ENCODE results near the gene ACOXL.

The ACOXL gene

DNA sequence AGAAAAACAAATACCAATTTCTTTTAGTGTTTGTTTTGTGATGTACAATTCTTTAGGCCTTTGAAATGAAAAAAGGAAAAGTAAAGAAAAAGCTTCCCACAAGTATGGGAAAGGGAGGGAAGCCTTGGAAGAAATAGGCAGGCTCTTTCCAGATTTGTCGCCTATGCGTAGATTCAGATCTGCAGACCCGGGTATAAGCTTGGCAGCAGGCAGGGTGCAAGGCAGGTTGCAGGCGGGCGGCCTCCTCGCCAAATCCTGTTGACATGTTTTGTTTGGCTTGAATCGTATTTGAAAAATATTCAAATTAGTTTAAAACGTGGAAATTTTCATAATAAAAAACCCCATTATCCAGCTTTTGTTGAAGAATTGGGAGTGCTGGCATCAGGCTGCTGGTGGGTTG, 104.3 kb downstream of the ACOXL start:
- CTCF ChIA-PET, result interaction anchor here (0.9 to 1.4 kb wide), 2 partner anchors 16 to 25 kb away, joined by 3 read pairs; no protein-coding TSS in a partner anchor
- POLR2A ChIA-PET, result no interaction called here
- H3K4me3 ChIP-seq (ENCODE audit: low read depth, low read length), result no peak overlapping the region
- DNase-seq (ENCODE audit: low read depth, low spot score), result no peak
- TF ChIP-seq, protein P1, sequence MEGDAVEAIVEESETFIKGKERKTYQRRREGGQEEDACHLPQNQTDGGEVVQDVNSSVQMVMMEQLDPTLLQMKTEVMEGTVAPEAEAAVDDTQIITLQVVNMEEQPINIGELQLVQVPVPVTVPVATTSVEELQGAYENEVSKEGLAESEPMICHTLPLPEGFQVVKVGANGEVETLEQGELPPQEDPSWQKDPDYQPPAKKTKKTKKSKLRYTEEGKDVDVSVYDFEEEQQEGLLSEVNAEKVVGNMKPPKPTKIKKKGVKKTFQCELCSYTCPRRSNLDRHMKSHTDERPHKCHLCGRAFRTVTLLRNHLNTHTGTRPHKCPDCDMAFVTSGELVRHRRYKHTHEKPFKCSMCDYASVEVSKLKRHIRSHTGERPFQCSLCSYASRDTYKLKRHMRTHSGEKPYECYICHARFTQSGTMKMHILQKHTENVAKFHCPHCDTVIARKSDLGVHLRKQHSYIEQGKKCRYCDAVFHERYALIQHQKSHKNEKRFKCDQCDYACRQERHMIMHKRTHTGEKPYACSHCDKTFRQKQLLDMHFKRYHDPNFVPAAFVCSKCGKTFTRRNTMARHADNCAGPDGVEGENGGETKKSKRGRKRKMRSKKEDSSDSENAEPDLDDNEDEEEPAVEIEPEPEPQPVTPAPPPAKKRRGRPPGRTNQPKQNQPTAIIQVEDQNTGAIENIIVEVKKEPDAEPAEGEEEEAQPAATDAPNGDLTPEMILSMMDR (IDR thresholded peaks at IDR 0.05; ENCODE audit: insufficient read depth, low read length, missing control alignments), result no peak

DNA sequence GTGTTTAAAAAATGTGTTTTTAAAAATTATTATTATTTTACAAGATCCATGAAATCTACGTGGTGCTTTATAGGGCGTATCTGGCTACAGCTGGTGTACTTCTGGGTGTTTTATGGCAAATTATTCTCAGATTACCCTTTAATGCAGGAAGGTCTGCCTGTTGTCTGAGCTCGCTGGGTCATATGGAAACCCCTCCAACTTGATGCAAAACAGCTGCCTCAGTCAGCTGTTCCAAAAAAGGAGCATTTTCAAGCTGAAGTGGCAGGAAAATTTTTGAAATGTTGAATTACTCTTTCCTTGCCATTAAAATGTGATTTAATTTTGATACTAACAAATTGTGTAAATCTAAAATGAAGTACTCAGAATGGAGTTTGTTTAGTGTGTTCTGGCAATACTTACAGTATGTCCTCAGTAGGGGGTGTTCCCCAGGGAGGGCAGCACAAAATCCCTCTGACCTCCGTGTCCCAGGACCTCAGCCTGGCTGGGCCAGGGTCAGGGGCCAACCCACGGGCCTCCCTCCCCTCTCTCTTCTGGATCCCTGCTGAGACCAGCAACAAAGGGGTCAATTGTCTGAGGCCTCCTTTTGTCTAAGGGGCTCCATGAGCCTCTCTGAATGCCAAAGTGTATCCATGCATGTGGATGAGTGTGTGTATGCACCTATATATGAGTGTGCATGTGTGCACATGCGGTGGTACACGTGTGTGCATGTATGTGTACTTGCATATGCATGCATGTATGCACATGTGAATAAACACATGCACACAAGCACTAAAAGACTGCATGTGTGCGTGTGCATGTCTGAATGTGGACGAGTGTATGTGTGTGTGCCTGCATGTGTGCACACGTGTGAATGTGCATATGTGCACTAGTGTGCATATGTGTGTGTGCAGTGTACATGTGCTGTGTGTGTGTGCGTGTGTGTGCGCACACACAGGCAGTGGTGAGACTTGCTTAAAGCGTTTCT, 105.4 kb downstream of the ACOXL start:
- ChIA-PET CTCF (interaction anchor here (0.9 to 1.4 kb wide), 2 partner anchors 15 to 26 kb away, joined by 3 read pairs; no protein-coding TSS in a partner anchor), POLR2A (no interaction called here)
- DNase-seq (ENCODE audit: low read depth, low spot score), result no peak
- TF ChIP-seq, protein P1 (IDR thresholded peaks at IDR 0.05; ENCODE audit: insufficient read depth, low read length, missing control alignments), result no peak
- H3K4me3 ChIP-seq (ENCODE audit: low read depth, low read length), result no peak overlapping the region

DNA sequence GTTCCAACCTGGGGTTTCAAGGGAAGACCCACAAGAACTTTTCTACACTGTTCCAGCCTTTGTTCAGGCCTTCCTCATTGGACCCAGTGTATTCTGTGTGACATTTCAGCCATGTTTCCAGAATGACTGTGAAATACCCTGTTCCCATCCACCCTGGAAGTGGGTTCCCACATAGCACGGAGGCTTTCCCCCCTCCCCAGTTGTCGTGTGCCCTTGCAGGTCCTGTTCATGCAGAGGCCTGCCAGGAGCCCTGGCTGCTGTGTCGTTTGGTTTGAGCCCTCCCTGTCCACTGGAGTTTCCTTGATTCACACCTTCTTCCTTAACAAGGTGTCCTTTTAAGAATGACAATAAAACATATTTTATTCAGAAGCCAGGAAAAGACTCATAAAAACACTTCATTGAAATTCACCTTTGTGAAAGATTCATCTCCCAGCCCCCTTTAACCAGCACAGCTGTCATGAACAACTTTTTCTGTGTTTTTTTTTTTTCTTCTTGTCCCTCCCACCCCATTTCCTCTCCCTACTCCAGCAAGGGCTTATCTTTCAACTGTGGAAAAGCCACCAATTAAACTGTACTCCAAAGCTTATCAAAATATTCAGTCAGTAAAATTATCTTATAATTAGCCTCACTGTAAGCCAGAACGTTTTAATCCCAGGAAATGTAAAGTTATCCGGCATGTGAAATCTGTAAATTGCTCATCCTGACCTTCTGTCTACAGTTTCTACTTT, 106.4 kb downstream of the ACOXL start:
- H3K4me3 ChIP-seq (ENCODE audit: low read depth, low read length), result no peak overlapping the region
- ChIA-PET POLR2A (no interaction called here), CTCF (interaction anchor here (1.4 kb wide), 1 partner anchor 26 kb away, joined by 6 read pairs; no protein-coding TSS in a partner anchor)
- no peak for DNase-seq (ENCODE audit: low read depth, low spot score)
- TF ChIP-seq, protein P1 (IDR thresholded peaks at IDR 0.05; ENCODE audit: insufficient read depth, low read length, missing control alignments), result no peak

DNA sequence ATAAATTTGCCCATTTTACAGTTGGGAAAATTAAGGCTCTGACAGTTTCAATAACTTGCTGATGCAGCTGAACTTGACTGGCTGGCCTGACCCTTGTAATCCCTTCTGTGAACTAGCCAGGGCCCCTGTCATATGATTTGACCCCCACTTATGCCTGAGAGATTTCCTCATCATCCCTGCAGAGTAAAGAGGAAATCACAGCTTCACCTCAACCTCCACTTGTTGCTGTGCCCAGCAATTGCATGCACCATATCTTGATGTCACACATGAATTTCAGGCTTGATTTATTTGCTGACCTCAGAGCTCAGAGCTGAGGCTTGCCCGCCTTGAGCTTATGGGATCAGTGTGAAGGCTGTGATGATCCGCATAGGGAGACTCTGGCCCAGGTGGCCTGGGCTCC, 108.1 kb downstream of the ACOXL start:
- ChIA-PET POLR2A (no interaction called here), CTCF (interaction anchor here (0.8 to 1.3 kb wide), 2 partner anchors 13 to 28 kb away, joined by 4 read pairs; no protein-coding TSS in a partner anchor)
- no peak for DNase-seq (ENCODE audit: low read depth, low spot score)

DNA sequence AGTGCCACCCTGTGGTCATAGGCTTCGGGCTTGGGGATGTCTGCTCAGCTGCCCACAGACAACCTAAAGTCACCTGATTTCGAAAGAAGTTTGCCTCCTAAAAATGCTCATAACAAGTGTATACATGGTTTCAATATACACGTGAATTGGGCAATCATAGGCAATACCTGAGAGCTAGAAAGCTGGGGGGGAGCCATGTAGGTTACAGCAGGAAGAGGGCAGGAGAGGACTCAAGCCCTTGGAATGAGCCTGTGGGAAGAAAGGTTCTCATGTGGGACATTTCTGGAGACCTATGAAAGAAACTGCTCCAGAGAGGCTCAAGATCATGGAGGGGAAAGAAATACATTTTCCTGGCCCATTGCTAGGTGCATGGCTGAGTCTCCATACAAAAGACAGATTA, 109.7 kb downstream of the ACOXL start:
- CTCF ChIA-PET, result no interaction called here

More for the DNA sequence above, 108.1 kb downstream of the ACOXL start:
- TF ChIP-seq, protein P1 (IDR thresholded peaks at IDR 0.05; ENCODE audit: insufficient read depth, low read length, missing control alignments), result no peak
- no peak overlapping the region for H3K4me3 ChIP-seq (ENCODE audit: low read depth, low read length)

More for the DNA sequence above, 109.7 kb downstream of the ACOXL start:
- no peak overlapping the region for H3K4me3 ChIP-seq (ENCODE audit: low read depth, low read length)
- no peak for DNase-seq (ENCODE audit: low read depth, low spot score)
- POLR2A ChIA-PET, result no interaction called here
- TF ChIP-seq, protein P1 (IDR thresholded peaks at IDR 0.05; ENCODE audit: insufficient read depth, low read length, missing control alignments), result no peak

Data from AG04449 (cell line).